Measurements from ENCODE around the gene RANBP3. TPM values are rescaled to one million over a fixed set of nuclear protein-coding genes. Genes with fewer than 3 reads are reported as not detected.

Gene RANBP3
- total RNA-seq, 1 donor from 2014 or later = 76.1 TPM

- Histone ChIP-seq H3K4me3 (ENCODE audit: low read depth, low read length) (no peak overlapping the region), H3K27me3 (ENCODE audit: control insufficient read depth, insufficient read depth, low read length) (no peaks in the 10 kb centered on the region), H3K36me3 (ENCODE audit: control insufficient read depth, insufficient read depth, low read length) (peaks cover 1% of the 10 kb centered on the region)
- TF ChIP-seq CTCF (IDR thresholded peaks at IDR 0.05; ENCODE audit: insufficient read depth, low read length, poor library complexity, severe bottlenecking) = no peak
- DNase-seq (ENCODE audit: low read depth) = no peak
These were observed 62.2 kb downstream of the RANBP3 start for GRCh38 chr19:5915782-5916165.

GRCh38 chr19:5914946-5915781, 62.8 kb downstream of the RANBP3 start:
- H3K27me3 ChIP-seq (ENCODE audit: control insufficient read depth, insufficient read depth, low read length) = no peaks in the 10 kb centered on the region
- no peak for DNase-seq (ENCODE audit: low read depth)
- peaks cover 1% of the 10 kb centered on the region for H3K36me3 ChIP-seq (ENCODE audit: control insufficient read depth, insufficient read depth, low read length)
- no peak overlapping the region for H3K4me3 ChIP-seq (ENCODE audit: low read depth, low read length)
- TF ChIP-seq CTCF (IDR thresholded peaks at IDR 0.05; ENCODE audit: insufficient read depth, low read length, poor library complexity, severe bottlenecking) = no peak

- no peak for DNase-seq (ENCODE audit: low read depth)
- H3K27me3 ChIP-seq (ENCODE audit: control insufficient read depth, insufficient read depth, low read length) = no peaks in the 10 kb centered on the region
- H3K36me3 ChIP-seq (ENCODE audit: control insufficient read depth, insufficient read depth, low read length) = peaks cover 1% of the 10 kb centered on the region
- no peak for TF ChIP-seq CTCF (IDR thresholded peaks at IDR 0.05; ENCODE audit: insufficient read depth, low read length, poor library complexity, severe bottlenecking)
- no peak overlapping the region for H3K4me3 ChIP-seq (ENCODE audit: low read depth, low read length)
These were observed 63.6 kb downstream of the RANBP3 start for GRCh38 chr19:5914358-5914774.

GRCh38 chr19:5913739-5914357, 64.1 kb downstream of the RANBP3 start, which contains the start of gene CAPS:
CAPS (plus strand) TSS chr19:5914254; CDS start chr19:5914407, 153 bp downstream.
- DNase-seq (ENCODE audit: low read depth) = peak; percentile 62
- Histone ChIP-seq H3K4me3 (ENCODE audit: low read depth, low read length) (no peak within 1 kb of the TSS), H3K27me3 (ENCODE audit: control insufficient read depth, insufficient read depth, low read length) (no peaks in the 10 kb centered on the region), H3K36me3 (ENCODE audit: control insufficient read depth, insufficient read depth, low read length) (peaks cover 1% of the 10 kb centered on the region)
- TF ChIP-seq CTCF (IDR thresholded peaks at IDR 0.05; ENCODE audit: insufficient read depth, low read length, poor library complexity, severe bottlenecking) = no peak

- Histone ChIP-seq H3K27me3 (ENCODE audit: control insufficient read depth, insufficient read depth, low read length) (no peaks in the 10 kb centered on the region), H3K36me3 (ENCODE audit: control insufficient read depth, insufficient read depth, low read length) (peaks cover 1% of the 10 kb centered on the region), H3K4me3 (ENCODE audit: low read depth, low read length) (no peak overlapping the region)
- TF ChIP-seq CTCF (IDR thresholded peaks at IDR 0.05; ENCODE audit: insufficient read depth, low read length, poor library complexity, severe bottlenecking) = no peak
- DNase-seq (ENCODE audit: low read depth) = no peak
These were observed 66.6 kb downstream of the RANBP3 start for GRCh38 chr19:5911366-5911765.
